Vagina (tissue), 2 donors: ENCODE measurements around the gene PDE4D. TPM values are rescaled to one million over a fixed set of nuclear protein-coding genes. Genes with fewer than 3 reads are reported as not detected.

ENCODE experiments used
- DNase-seq, 2 donors: peaks; one replicate each; pipeline ENCODE4 v3.0.0-alpha.2; 2017; ENCODE audit errors: extremely low spot score in 2 of 2
- H3K27ac ChIP-seq: fragments of 200-600 bp; sonication (generic); one replicate; pipeline ENCODE4 v1.5.1; 2019
- H3K27me3 ChIP-seq: fragments of 200-600 bp; sonication (generic); one replicate; pipeline ENCODE4 v1.5.1; 2019
- H3K36me3 ChIP-seq, 2 donors: fragments of 200-600 bp; sonication (generic); one replicate each; pipeline ENCODE4 v1.5.1; 2017 to 2019
- H3K4me1 ChIP-seq: fragments of 200-600 bp; sonication (generic); one replicate; pipeline ENCODE4 v1.5.1; 2019
- H3K4me3 ChIP-seq, 2 donors: fragments of 200-600 bp; sonication (generic); 1 replicate in 1 of 2; 2 replicates in 1 of 2; pipeline ENCODE4 v1.5.1; 2016 to 2019
- H3K9me3 ChIP-seq: fragments of 200-600 bp; sonication (generic); one replicate; pipeline ENCODE4 v1.5.1; 2019
- POLR2A ChIP-seq, 2 donors: fragments of 450-650 bp; IDR thresholded peaks; one replicate each; pipeline ENCODE4 v1.6.1; 2017; ENCODE audit warnings: antibody characterized with exemption in 2 of 2, mild to moderate bottlenecking in 2 of 2, moderate library complexity in 2 of 2
- POLR2AphosphoS5 ChIP-seq, 2 donors: sonication (generic); formaldehyde crosslinking; IDR thresholded peaks; one replicate each; pipeline ENCODE4 v1.9.0; 2017; ENCODE audit warnings: antibody characterized with exemption in 2 of 2, mild to moderate bottlenecking in 2 of 2, low read depth in 1 of 2; ENCODE audit not compliant: insufficient read depth in 1 of 2
- intact Hi-C: fragments of 100-400 bp; cut with DNase I; formaldehyde crosslinking; loops from one replicate; pipeline ENCODE4 v1.15.1; 2023
- total RNA-seq: library from RNA; depleted of rRNA; stranded (reverse); fragments of >200 nt; gene quantifications from one replicate; pipeline ENCODE4 v1.2.3, GENCODE V29; 2016
- TF ChIP-seq, protein P1 (sequence below), 3 experiments: fragments of 450-650 bp in 2 of 3; fragments of 200-600 bp in 1 of 3; sonication (generic) in 1 of 3; IDR thresholded peaks; one replicate each; pipeline ENCODE4 v1.5.1; 2017 to 2019; ENCODE audit warnings: antibody characterized with exemption in 3 of 3, mild to moderate bottlenecking in 2 of 3, moderate library complexity in 2 of 3

PDE4D gene
- total RNA-seq, 1 donor from 2014 or later = 86.9 TPM

DNA sequence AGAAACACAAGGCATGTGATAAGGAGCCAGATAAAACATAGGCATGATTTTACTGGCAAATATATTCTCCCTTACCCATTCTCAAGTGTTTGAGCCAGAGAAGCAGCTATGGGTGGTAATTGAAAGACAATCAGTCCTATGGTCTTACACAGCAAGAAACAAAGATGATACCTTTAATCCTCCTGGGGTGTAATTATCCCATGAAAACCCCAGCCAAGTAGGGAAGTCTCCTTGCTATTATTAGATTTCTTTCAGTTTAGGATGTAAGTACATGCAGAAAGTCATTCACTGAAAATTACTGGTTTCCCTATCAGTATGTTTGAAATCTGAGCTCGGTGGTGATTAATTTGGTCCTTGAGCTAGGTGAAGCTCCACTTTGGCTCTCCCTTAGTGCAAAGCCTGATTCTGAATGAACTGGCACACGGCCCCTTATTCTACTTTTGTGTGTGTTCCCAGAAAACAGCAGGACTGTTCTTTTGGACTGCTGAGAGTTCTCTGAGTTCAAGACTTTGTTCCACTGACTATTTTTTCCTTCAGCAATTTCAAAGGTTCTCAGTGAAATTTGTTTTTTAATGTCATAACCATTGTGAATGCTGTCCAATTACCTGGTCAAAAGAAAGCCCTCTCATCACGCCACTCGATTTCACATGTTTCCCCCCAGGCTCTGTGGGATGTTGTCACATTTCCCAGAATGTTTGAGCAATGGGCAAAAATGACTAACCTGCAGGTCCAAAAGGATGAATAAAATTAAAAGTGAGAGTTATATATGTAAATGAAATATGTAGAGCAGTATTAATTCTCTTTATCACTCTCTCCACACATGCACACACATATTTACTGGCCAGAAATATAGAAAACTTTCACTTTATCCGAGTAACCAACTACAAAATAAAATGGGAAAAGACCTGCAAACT, 967.6 kb downstream of the PDE4D start:
- Histone ChIP-seq H3K4me1 (peaks cover 31% of the 10 kb centered on the region), H3K4me3 (no peak overlapping the region), H3K9me3 (no peaks in the 10 kb centered on the region), H3K27me3 (no peaks in the 10 kb centered on the region), H3K36me3 (no peaks in the 10 kb centered on the region), H3K27ac (no peak overlapping the region)
- intact Hi-C loops = no loop called here
- no peak for TF ChIP-seq POLR2AphosphoS5 (IDR thresholded peaks at IDR 0.05; ENCODE audit: insufficient read depth in 1 of 2, low read depth in 1 of 2)
- TF ChIP-seq, protein P1, sequence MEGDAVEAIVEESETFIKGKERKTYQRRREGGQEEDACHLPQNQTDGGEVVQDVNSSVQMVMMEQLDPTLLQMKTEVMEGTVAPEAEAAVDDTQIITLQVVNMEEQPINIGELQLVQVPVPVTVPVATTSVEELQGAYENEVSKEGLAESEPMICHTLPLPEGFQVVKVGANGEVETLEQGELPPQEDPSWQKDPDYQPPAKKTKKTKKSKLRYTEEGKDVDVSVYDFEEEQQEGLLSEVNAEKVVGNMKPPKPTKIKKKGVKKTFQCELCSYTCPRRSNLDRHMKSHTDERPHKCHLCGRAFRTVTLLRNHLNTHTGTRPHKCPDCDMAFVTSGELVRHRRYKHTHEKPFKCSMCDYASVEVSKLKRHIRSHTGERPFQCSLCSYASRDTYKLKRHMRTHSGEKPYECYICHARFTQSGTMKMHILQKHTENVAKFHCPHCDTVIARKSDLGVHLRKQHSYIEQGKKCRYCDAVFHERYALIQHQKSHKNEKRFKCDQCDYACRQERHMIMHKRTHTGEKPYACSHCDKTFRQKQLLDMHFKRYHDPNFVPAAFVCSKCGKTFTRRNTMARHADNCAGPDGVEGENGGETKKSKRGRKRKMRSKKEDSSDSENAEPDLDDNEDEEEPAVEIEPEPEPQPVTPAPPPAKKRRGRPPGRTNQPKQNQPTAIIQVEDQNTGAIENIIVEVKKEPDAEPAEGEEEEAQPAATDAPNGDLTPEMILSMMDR (IDR thresholded peaks at IDR 0.05) = no peak
- TF ChIP-seq POLR2A (IDR thresholded peaks at IDR 0.05) = no peak
- DNase-seq = no peak

DNA sequence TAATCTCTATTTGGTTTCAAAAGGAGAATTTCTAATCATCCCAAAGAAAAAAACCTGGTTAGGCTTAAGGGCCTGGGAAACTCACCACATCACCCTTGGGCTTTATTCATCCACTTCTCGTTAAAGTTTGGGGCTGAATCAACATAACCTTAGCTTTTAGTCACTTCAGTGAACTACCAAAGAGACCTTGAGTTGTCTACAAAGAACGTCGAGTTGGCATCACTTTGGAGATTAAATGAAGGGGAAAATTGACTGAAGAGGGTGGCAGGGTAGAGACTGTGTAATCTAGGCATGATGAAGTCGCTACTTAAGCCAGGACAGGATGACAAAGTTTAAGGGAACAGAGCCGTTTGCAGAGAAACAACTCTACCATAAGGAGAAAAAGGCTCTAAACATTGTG, 969.2 kb downstream of the PDE4D start:
- Histone ChIP-seq H3K9me3 (no peaks in the 10 kb centered on the region), H3K4me3 (no peak overlapping the region), H3K36me3 (no peaks in the 10 kb centered on the region), H3K27ac (no peak overlapping the region), H3K4me1 (peaks cover 31% of the 10 kb centered on the region), H3K27me3 (no peaks in the 10 kb centered on the region)
- TF ChIP-seq POLR2AphosphoS5 (IDR thresholded peaks at IDR 0.05; ENCODE audit: insufficient read depth in 1 of 2, low read depth in 1 of 2) (no peak), POLR2A (IDR thresholded peaks at IDR 0.05) (no peak)
- TF ChIP-seq, protein P1 (IDR thresholded peaks at IDR 0.05) = no peak
- intact Hi-C loops = no loop called here
- no peak for DNase-seq

DNA sequence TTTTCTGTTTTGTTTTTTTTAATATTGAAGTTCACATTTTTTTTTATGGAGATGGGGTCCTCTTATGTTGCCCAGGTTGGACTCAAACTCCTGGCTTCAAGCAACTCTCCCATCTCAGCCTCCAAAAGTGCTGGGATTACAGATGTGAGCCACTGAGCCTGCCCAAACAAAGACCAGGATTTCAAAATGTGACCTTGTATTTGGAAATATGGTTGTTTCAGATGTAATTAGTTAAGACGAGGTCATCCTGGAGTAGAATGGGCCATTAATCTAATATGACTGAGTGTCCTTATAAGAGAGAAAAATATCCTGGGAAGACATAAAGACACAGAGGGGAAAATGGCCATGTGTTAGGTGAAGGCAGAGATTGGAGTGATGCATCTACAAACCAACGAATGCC, 970.2 kb downstream of the PDE4D start:
- H3K27me3 ChIP-seq = no peaks in the 10 kb centered on the region
- H3K36me3 ChIP-seq = no peaks in the 10 kb centered on the region
- H3K4me1 ChIP-seq = peaks cover 31% of the 10 kb centered on the region
- peak overlapping the region; percentile 57 for H3K27ac ChIP-seq
- intact Hi-C loops = no loop called here
- DNase-seq = no peak
- H3K9me3 ChIP-seq = no peaks in the 10 kb centered on the region
- H3K4me3 ChIP-seq = no peak overlapping the region
- TF ChIP-seq POLR2AphosphoS5 (IDR thresholded peaks at IDR 0.05; ENCODE audit: insufficient read depth in 1 of 2, low read depth in 1 of 2) (no peak), POLR2A (IDR thresholded peaks at IDR 0.05) (no peak)
- TF ChIP-seq, protein P1 (IDR thresholded peaks at IDR 0.05) = no peak

DNA sequence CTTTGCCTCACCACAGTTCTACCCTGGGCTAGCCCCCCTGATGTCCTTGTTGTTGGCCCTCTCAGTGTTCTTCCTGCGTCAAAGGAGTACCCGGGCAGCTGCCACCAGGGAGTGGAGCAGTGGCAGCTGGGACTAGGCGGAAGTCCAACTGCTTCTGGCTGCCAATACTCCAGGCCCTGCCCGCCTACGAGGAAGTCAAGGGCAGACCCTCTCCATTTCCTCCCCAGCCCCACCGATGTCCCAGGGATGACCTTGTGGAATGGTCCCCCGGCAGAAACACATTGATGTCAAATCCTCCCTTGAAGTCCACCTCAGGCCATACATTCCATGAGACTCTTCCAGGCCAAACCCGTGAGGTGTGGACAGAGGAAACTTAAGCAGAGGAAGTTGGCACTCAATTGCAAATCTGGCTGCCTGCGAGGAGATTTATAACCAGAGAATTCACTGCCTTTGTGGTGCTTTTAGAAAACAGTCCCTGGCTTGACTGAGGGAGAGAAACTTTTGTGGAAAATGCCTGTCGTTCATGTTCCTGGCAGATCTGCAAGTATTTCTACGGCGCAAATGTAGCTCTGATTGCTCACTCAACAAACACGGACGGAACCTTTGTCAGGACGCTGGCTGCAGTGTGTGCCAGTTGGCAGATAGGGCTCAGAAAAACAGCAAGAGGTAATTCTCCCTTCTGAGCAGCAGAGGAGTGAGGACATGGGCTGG, 970.9 kb downstream of the PDE4D start:
- peak overlapping the region; percentile 57 for H3K27ac ChIP-seq
- no peaks in the 10 kb centered on the region for H3K36me3 ChIP-seq
- H3K4me3 ChIP-seq = no peak overlapping the region
- H3K9me3 ChIP-seq = no peaks in the 10 kb centered on the region
- peak in 1 of 2 donors; percentile 94 for DNase-seq
- intact Hi-C loops = no loop called here
- no peaks in the 10 kb centered on the region for H3K27me3 ChIP-seq
- peaks cover 31% of the 10 kb centered on the region for H3K4me1 ChIP-seq
- TF ChIP-seq POLR2A (IDR thresholded peaks at IDR 0.05) = no peak
- TF ChIP-seq POLR2AphosphoS5 (IDR thresholded peaks at IDR 0.05; ENCODE audit: insufficient read depth in 1 of 2, low read depth in 1 of 2) = peak; percentile 37 to 63
- TF ChIP-seq, protein P1 (IDR thresholded peaks at IDR 0.05) = no peak
